ENCODE results near the gene OBSCN.
"Not testable (repeated sequence)": the region's sequence is repeated elsewhere in the genome, so short reads cannot be mapped to it uniquely, and the experiment has no call there.

OBSCN gene

GRCh38 chr1:228172591-228173527 is 35.0 kb upstream of the OBSCN start:
- DNase-seq (ENCODE audit: low read depth in 2 of 2): no peak

GRCh38 chr1:228173528-228174481 is 34.0 kb upstream of the OBSCN start:
- DNase-seq (ENCODE audit: low read depth in 2 of 2): not testable (repeated sequence)

- no peak for DNase-seq (ENCODE audit: low read depth in 2 of 2)
These were observed 33.1 kb upstream of the OBSCN start for GRCh38 chr1:228174482-228175315.

- DNase-seq (ENCODE audit: low read depth in 2 of 2): no peak
These were observed 32.4 kb upstream of the OBSCN start for GRCh38 chr1:228175316-228176023.

- DNase-seq (ENCODE audit: low read depth in 2 of 2): no peak
These were observed 31.8 kb upstream of the OBSCN start for GRCh38 chr1:228176024-228176395.

DNA sequence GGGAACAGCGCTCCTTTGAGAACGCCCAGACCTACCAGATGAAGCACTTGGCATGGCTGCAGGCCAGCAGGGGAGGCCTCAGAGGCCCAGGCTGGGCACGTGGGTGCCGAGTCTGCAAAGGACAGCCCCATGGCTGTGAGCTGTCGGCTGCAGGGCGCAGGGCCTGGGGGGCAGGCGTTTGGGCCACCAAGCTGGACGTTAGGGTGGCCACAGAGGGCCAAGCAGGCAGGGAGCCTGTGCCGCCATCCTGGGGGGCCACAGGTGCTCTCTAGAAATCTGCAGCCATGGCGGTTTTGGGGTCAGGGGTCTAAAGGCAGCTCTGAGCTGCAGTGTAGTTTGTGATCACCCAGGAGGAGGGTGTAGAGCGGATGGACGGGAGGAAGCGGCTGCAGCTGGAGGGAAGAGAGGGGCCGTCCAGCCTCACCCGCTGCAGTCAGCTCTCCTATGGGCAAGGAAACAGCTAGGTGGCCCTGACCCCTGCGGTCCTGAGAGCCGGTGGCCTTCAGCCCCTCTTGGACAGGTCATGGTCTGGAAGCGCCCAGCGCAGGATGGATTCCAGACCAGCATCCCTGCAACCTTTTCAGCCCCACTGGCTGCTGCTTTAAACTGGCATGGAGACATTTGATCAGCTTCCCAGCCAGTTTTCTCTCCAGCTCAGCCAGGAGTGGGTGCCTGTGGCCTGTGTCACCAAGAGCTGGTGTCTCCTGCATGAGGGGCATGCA is 31.2 kb upstream of the OBSCN start:
- DNase-seq (ENCODE audit: low read depth in 2 of 2): no peak

DNA sequence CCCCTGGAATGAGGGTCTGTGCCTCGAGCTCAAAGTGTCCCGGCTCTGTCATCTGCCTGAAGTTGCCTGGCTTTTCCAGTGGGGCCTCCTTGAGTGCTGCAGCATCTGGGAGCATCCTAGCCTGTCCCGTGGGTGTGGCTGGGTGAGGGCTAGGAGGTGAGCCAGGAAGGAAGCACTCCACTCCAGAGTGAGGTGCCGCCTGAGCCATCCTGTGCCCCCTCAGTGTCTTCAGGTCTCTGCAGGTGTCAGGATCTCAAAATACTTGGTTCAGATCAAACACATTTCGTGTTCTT is 30.7 kb upstream of the OBSCN start:
- DNase-seq (ENCODE audit: low read depth in 2 of 2): no peak

- no peak for DNase-seq (ENCODE audit: low read depth in 2 of 2)
These were observed 29.8 kb upstream of the OBSCN start for GRCh38 chr1:228177721-228178710.

DNA sequence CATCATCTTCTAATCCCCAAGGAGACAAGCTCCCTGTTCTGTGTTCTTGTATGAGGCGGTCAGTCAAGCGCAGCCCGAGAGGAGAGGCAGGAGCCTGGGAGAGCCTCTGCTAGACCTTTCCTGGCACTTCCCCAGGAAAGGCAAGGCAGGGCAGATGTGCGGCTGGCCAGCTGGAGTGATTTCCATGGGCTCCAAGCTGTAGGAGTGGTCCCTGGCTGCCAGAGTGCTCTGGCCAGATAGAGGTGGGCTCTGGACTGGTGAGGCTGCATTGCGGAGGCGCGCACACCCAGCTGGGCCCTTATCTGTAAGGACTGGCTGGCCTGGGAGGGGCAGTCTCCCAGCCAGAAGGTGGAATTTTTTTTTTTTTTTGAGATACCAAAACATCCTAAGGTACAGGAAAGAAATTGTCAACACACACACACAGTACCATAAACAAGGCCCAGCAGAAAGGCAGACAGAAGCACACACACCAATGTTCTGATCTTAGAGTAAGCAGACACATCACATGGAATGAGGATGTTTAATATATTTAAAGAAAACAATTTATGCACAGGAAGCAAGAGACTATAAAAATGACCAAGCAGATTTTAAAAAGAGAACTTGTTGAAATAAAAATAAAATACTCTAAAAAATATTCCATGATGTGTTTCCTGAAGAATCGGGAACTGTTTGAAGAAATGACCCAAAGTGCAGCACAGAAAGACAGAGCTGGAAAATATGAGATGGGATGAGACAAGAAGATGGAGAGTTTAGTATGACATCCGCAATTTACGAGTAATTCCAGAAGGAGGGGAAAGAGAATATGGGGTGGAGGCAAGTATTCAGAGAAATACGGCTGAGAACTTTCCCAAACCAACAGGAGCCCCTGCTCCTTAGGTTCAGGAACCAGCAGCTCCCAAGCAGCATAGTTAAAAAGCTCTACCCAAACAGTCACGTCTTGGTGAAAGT is 28.8 kb upstream of the OBSCN start:
- no peak for DNase-seq (ENCODE audit: low read depth in 2 of 2)

- no peak for DNase-seq (ENCODE audit: low read depth in 2 of 2)
These were observed 27.4 kb upstream of the OBSCN start for GRCh38 chr1:228180271-228180958.

DNA sequence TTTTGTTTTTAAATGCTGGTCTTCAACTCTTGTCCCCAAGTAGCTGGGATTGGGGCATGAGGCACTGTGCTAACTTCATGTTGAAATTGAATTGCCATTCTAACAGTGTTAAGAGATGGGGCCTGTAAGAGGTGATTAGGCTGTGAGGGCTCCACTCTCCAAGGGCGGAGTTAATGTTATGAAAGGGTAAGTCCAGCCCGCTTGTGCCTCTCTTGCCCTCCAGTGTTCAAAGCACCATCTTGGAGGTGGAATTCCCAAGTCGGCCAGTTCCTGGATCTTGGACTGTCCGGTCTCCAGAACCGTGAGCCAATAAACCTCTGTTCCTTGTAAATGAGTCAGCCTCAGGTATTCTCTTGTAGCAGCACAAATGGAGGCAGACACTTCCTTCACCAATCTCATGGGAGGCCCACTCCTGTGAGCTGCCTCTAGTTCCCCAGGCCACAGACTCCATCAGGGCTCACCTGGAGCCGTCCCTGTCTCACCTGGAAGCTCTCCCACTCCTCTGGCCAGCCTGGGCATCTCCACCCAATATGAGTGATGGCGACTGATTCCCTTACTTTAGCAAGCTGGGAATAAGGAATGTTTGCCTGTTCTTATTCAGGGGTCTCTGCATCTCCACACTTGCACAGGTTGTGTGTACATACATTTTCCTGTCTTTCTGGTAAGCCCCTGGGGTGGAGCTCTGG is 26.7 kb upstream of the OBSCN start:
- no peak for DNase-seq (ENCODE audit: low read depth in 2 of 2)

GRCh38 chr1:228181645-228182034 is 26.2 kb upstream of the OBSCN start:
- DNase-seq (ENCODE audit: low read depth in 2 of 2): no peak

- DNase-seq (ENCODE audit: low read depth in 2 of 2): no peak
These were observed 25.4 kb upstream of the OBSCN start for GRCh38 chr1:228182296-228183030.

DNA sequence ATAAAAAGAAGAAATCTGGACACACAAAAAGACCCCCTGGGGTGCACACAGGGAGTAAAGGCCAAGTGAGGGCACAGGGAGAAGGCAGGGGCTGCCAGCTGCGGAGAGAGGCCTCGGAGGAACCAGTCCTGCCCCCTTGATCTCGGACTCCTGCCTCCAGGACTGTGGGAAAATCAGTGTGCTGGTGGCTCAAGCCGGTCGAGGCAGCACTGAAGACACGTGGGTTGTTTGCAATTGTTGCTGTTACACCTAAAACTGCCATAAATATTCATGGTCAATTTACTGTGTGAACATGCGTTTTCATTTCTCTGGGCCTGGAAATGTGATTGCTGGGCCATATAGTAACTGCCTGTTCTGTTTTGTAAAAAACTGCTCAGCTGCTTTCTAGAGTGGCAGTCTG is 23.7 kb upstream of the OBSCN start:
- DNase-seq (ENCODE audit: low read depth in 2 of 2): no peak

DNA sequence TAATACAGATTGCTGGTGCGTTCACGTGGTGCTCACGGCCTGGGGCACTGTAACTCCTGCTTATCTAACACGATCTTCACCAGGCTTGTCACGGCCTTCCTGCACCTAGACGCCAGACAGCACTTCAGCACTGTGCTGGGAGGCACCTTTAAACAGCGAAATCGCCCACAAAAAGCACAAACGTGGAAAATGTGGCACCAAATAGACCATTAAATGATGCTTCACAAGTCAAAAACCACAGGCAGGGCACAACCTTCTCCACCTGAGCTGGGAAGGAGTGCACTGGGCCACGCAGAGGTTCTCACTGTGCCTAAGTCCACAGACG is 22.2 kb upstream of the OBSCN start:
- no peak for DNase-seq (ENCODE audit: low read depth in 2 of 2)

- DNase-seq (ENCODE audit: low read depth in 2 of 2): not testable (repeated sequence)
These were observed 19.6 kb upstream of the OBSCN start for GRCh38 chr1:228188249-228188648.

All from stimulated activated CD8-positive, alpha-beta memory T cell treated with anti-CD3 and anti-CD28 coated beads, Interleukin-15, amount 100 ng/mL, for 48 hours (primary cell).